SIG-M5 (cell line): ENCODE data around the gene CRYBB1.

Source experiments
- DNase-seq: peaks from one replicate; lab custom pipeline; 2025; lab: John Stamatoyannopoulos, UW

Gene CRYBB1

DNA sequence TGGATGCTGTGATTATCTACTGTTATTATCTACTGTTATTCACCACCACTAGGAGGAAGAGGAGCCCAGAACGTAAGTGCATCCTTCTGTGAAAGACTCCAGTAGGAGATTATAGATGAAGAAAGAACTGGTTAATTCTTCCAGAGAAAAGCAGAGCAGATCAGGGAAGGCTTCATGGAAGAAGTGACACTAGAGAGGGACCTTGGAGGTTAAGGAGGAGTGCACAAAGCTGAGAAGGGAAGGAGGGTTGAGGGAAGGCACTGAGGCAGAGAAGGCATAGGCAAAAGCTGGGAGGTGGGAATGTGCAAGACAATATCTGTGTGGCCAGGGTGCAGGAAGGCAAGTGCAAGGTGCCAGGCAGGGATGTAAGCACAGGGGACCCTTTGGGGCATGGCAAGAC is 13.5 kb downstream of the CRYBB1 start:
- DNase-seq: no peak

DNA sequence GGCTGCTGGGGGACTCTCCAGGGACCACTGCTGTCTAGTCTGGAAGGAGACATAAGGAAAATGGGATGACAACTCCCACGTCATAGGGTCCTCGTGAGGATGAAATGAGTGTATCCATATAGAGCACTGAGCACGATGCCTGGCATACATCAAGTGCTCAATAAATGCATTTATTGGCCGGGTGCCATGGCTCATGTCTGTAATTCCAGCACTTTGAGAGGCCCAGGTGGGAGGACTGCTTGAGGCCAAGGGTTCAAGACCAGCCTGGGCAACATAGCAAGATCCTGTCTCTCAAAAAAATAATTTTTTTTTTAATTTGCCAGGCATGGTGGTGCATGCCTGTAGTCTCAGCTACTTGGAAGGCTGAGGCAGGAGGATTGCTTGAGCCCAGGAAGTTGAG is 15.7 kb downstream of the CRYBB1 start:
- DNase-seq: no peak

DNA sequence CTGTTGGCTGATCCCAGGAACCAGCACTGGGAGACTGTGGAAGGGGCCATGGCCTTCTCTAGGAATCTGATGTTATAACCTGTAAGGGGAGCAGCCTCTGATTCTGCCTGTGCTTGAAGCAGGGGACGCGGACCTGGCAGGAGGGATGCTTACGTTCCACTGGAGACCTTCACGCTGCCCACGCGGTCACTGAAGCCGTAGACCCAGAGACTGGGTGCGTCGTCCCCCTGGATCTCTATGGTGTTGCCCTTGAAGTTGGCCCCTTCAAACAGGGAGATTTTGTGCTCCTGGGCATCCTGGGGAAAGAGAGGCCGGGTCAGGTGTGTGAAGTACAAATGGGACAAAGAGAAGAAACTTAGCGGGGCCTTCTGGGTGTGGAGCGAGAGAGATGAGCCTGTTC is 16.1 kb downstream of the CRYBB1 start:
- no peak for DNase-seq

DNA sequence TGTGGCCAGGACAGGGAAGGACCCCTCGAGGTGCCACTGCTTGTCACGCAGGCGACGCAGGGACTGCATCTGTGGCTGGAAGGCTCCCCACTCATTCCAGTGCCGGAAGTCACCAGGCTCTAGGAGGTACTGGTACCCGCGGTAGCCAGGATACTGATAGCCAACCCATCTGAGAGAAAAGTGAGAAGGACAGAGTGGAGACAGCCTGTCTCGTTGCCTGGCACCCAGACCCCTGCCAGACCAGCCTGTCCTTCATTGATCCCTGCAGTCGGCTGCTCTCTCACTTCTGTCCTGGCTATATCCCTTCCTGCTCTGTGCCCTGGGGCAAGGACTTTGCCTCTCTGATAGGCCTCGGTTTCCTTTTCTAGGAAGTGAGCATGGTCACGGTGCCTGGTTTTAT is 18.3 kb downstream of the CRYBB1 start:
- no peak for DNase-seq

DNA sequence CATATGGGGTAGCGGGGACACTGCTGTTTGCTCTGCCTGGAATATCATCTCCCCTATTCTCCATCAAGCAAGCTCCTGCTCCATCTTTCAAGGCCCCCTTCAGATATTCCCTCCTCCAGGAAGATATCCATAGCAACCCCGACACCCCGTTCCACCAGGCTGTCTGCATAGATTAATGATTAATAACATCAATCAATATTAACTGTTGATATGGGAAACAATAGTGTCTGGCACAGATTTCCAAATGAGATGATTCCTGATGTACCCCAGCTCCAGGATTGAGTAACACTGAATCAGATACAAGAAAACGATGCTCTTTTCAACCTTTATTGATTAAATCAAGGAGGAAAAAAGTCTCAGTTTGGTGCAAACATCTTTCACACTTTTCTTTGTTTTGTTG is 20.3 kb downstream of the CRYBB1 start:
- no peak for DNase-seq

DNA sequence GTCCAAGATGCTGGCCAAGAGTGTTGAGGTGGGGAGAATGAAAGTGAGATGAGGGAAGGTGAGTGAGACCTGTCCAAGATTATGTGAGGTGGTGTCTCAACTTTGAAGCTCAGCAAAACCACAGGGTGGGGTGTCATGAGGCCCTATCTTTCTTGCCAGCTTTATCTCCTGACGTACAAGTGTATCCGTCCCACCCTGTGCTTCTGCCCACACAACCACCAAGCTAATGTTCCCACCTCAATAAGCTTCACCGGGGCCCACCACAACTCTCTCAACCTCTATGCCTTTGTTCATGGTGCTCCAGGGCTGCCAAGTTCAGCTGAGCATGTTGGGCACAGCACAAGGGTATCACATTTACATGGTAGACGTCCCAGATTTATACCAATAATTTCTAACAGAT is 20.8 kb downstream of the CRYBB1 start:
- DNase-seq: no peak

DNA sequence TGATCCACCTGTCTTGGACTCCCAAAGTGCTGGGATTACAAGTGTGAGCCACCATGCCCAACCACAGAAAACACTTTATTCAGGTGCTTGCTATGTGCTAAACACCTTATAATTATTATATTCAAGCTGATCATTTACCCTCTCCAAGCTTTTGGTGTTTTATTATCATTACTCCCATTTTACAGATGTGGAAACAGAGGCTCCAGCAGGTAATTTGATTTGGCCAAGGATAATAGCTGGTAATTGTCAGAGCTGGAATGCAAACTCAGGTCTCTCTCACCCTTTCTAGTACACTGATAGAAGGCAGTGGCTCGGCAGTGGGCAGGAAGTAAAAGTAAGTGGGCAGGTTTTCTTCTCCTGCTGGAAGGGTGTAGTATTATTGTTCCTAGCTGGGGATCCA is 24.1 kb downstream of the CRYBB1 start:
- no peak for DNase-seq

DNA sequence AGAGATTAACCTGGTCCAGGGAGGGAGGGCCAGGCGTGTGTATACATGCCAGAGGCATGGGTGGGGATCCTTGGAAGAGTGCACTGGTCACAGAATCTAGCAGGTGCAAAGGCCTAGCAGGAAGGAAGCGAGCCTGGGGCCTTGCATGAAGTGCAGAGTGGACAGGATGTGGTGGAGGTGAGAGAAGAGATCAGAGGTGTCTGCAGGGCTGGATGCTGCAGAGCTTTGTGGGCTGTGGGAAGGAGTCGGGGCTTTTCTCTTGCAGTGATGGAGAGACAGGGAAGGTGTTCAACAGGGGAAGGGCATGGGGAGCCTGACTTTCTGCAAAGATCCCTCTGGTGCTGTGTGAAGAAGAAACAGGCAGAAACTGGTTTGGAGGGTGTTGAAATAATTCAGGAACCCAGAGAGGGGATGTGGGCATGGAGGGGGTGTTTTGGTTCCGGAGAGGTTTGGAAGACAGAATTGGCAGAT is 25.4 kb downstream of the CRYBB1 start:
- no peak for DNase-seq

DNA sequence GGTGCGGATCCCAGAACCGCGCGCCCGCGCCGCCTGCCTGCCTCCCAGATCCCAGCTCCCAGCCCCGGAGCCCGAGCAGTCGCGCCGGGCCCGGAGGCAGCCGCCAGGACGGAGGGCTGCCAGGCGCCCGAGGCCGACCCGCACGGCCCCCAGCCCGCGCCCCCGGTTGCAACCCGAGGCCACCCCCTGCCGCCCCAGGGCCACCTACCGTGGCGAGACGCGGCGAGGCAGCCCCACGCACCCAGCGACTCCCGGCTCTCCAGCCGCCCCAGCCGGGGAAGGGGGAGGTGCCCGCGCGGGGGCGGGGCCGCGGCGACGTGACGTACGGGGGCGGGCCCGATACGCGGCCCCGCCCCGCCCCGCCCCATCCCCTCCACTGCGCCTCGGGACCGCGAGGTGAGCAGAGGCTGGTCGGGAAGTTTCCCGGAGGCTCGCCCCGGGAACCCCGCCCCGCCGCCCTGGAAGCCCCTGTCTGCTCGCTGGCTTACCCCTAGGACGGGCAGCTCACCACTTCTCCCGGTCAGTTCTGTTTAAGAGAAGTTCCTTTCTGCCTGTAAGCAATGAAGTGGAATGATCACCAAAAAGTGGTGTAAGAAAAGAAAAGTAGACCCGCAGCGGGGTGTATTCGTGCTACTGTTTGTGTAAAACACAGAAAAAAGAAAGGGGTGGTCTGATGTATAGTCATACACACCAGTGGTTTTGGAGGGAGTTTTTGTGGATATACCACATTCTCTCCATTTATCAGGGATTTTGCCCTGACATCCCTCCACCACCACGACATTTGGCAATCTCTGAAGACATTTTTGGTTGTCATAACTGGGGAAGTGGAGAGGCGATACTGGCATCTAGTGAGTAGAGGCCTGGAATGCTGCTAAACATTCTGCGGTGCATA is 27.7 kb downstream of the CRYBB1 start, which contains the start of gene TPST2:
TPST2 (minus strand) TSS at position 288 of the 892 bp plus-strand sequence. CDS start 48,502 bp downstream, outside the sequence.
- no peak for DNase-seq

DNA sequence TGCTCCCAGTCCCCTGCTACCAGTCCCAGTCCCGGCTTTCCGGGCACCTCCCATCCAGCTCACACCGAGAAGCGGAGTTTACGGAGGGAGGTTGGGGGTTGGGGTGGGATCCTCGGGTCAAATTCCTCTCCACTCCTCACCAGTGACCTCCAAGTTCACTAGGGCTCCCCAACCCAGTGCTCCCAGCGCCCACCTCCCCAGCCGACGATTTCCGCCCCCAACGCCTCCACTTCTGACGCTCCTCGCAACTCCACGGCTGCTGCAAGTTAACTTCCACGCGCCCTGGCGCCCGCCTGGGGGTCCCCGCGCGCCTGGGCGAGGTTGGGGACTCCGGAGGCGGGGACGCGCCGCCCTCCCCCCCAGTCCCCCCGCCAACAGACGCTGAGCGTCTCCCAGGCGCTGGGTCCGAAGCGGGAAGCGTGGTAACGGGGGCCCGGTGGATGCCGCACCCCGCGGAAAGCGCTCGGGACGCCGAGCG is 28.4 kb downstream of the CRYBB1 start:
- no peak for DNase-seq

DNA sequence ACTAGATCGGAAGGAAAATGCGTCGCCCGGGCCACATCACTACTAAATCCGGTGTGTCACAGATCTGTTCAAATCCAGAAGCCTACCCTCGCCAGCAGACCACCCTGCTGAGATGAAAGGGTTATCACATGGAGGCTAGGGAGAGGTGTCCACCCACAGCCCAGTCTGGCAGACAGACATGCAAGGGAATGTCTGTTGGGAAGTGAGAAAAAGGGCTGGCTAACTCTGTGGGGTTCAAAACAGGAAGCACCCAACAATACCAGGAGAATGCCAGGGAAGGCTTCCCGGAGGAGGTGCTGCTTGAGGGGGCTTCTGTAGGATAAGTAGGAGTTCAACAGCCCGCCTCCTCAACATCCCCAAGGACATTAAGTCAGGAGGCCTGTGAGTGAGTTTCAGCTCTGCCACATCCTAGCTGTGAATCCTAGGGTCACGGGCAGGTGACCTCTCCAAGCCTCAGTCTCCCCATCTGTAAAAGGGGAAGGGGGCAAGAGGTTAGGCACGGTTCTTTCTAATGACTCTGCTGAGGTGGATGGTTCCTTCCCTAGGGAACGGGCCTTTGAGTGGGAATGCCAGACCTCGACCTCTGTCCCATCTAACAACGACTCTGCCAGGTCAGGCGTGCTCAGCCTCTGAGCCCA is 29.0 kb downstream of the CRYBB1 start:
- no peak for DNase-seq

DNA sequence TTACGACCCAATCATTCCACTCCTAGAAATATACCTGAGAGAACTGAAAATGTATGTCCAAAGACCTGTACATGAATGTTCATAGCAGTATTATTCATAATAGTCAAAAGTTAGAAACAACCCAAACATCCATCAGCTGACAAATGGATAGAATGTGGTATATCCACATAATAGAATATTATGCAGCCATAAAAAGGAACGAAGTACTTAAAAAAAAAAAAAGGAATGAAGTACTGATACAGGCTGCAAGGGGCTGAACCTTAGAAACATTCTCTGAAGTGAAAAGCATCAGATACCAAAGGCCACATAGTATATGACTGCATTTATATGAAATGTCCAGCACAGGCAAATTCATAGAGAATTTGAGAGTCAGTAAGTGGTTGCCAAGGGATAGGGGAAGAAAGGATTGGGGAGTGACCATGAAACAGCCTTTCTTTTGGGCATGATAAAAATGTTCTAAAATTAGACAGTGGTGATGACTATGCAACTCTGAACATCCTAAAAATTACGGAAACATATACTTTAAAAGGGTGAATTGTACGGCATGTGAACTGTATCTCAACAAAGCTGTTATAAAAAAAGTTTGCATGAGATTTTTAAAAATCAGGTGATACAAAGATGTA is 29.7 kb downstream of the CRYBB1 start:
- peak; percentile 22 for DNase-seq

DNA sequence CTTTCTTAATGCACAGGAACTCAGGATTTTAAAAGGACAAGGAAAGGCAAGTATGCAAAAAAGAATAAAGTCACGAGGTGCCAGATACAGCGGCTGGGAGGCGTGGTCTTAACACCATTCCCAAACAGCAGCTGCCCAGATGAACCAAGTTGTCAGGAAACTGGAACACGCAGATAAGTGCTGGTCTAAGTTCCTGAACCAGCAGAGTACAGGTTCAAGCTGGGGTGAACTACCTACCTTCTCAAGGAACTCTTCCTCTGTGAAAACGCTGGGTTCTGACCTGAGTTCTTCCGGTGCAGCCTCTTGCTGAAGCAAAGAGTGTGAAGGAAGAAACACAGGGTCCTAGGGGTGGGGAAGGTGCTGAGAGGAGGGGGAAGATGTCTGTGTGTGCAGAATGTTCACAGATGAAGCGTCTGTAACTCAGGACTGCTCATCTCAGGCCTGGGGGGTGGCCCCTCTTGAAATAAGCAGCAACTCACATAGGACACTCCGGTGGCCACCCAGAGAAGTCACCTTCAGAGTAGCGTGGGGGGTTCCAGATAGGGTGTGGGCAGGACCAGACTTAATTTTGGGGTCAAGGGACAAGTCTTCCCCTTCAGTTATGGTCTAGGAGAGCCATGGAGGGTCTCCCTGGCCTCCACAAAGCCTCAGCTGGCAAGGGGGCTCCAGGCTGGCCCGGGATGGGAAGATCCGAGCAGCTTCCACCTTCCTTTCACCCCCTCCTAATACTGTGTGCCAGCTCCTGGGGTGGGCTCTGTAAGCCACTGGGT is 31.1 kb downstream of the CRYBB1 start:
- DNase-seq: no peak

DNA sequence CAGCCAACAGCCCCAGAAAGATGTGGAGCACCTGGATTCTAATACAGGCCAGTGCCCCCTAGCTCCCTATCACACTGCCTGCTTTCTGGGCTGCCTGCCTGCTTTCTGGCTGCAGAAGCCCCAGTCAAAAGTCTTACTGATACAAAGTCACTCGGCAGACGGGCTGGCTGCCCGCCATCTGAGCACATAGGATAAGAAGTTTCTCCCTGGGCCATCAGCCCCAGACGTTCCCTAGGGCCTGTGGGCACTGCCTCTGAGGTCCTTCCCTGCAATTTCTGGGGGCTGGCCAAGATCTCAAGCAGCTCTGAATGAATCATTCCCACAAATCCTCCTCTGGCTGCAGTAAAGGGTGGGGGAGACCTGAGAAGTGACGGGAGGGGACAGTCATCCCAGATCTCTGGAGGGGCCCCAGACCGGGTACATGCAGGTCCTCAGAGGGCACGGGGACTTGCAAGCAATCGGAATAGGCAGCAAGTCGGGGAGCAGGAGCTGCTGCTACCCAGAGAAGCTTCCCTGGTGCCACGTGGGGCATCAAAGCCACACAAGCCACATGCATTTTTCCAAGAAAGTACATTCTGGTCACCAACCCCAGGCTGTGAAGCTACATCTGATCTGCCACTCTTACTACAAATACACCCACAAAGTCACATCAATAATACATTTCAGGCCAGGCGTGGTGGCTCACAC is 32.6 kb downstream of the CRYBB1 start:
- DNase-seq: no peak

DNA sequence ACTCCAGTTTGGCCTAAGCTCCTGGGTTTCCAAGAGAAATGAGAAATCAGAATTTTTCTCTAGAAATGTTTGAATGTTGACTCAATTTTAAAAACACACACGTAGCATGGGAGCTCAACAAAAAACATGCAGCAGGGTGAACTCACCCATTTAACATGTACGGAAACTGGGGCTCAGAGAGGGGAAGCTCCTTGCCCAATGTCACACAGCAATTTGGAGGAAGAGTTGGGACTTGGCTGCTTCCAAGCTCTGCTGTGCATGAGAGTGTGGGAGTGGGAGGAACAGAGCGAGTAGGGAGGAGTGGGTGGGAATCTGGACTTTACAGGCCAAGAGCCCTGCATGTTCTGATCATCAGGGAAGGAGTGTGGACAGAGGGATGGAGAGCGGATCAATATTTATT is 33.8 kb downstream of the CRYBB1 start:
- DNase-seq: no peak

DNA sequence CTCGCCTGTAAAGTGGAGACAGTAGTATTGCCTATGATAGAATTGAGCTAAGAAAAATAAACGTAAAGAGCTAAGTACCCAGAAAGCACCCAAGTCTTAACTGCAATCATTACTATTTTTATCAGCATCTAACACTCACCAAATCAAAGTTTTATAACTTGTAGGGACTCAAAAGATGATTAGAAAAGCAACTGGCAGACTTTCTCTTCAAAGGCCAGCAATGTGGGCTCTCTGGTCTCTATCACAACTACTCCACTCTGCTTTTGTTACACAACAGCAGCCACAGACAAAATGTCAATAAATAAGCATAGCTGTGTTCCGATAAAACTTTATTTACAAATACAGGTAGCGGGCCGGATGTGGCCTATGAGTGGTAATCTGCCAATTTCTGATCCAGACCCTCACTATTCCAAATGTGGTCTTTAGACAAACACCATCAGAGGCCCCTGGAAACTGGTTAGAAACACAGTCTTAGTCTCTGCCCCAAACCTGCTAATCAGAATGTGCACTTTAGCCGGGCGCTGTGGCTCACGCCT is 36.1 kb downstream of the CRYBB1 start:
- DNase-seq: no peak

DNA sequence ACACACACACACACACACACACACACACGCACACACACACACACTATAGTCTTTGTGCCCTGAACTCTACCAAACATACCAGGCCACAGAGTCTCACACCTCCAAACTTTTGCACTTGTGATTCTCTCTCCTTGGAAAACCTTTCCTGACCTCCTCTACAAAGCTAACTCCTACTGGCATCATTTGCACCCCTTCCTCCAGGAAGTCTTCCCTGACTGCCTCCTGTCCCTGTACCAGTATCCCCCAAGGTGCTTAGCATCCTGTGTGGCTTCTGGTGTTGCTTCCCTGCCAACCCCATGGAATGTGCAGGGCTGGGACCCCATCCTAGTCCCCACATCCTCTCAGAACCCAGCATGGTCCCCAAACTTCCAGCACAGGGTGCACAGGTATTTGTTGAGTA is 36.8 kb downstream of the CRYBB1 start:
- DNase-seq: no peak

DNA sequence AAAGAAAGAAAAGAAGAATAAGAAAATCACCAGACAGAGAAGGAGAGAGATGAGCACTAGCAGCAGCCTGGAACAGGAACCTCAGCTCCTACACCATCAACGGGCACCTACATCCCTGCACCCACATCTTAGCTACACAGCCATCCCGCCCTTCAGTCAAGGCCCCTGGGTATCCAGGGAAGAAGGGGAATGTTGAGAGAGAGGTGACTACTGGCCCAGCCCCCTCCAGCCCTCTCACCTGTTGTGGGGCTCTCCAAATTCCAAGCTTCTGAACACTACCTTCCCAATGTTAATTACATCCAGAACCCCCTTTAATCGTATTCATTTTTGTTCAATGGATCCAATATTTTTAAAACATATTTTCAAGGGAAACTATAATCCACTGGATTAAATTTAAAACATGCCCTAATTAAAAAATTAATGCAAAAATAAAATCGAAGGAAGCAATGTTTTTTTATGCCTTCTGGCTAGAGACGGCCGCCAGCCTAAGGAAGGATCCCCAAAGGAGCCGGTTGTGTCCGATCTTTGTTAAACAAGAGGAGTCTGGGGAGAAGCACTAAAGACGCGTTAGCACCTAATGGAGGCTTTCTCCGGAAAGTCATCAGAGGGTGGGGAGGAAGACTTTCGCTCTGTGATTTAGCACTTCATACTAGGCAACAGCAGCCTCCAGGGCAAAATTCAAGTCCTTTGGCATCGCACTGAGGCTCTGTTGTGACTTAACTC is 37.4 kb downstream of the CRYBB1 start:
- no peak for DNase-seq

DNA sequence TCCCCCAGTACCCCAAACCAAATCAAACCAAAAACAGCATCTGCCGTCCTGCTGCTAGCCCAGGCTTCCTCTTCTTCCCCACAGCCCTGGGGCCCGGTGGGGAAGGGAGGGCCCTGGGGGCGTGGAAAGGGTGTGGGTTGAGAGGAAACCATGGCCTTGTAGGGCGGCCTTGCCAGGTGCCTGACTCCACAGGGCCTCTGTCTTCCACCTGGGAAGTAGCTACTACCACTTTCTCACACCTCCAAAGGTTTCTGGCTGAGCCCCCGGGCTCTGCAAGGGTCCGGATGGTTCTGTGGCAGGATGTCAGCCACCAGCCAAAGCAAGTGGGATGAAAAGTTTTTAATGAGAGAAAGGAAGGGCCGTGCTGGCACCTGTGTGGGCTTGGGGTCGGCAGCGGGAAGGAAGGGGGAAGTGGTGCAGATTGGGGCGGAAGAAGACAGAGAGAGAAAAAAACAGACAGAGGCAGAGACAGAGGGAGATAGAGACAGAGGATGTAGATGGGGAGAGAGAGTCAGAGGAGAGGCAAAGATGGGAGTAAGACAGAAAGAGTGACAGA is 38.4 kb downstream of the CRYBB1 start:
- no peak for DNase-seq

DNA sequence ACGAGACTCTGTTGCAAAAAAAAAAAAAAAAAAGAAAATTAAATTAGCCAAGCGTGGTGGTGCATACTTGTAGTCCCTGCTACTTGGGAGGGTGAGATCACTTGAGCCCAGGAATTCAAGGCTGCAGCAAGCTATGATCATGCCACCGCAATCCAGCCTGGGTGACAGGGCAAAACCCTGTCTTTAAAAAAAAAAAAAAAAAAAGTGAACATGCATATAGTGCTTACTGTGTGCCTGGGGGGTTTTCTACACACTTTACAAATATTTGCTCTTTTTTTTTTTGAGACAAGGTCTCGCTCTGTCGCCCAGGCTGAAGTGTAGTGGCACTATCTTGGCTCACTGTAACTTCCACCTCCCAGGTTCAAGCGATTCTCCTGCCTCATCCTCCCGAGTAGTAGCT is 40.7 kb downstream of the CRYBB1 start:
- no peak for DNase-seq
